Pulmonary artery endothelial cell (primary cell): ENCODE results near the gene TUFT1. TPM values are rescaled to one million over a fixed set of nuclear protein-coding genes. Genes with fewer than 3 reads are reported as not detected.
"Not testable (repeated sequence)": the region's sequence is repeated elsewhere in the genome, so short reads cannot be mapped to it uniquely, and the experiment has no call there.

ENCODE experiments used
- DNase-seq: peaks from one replicate; pipeline ENCODE4 v3.0.0-alpha.2; 2011; ENCODE audit warnings: low read depth, low spot score
- total RNA-seq: library from RNA; depleted of rRNA; stranded (reverse); fragments of >200 nt; gene quantifications from 2 replicates; pipeline ENCODE4 v1.2.3, GENCODE V29; 2014

TUFT1 gene
- total RNA-seq, 1 donor from 2014 or later = 6.1 TPM

GRCh38 chr1:151512326-151512725 lies 27.8 kb upstream of the TUFT1 start:
- no peak for DNase-seq

- DNase-seq = no peak
These were observed 27.1 kb upstream of the TUFT1 start for GRCh38 chr1:151512801-151513625.

- DNase-seq = no peak
These were observed 26.4 kb upstream of the TUFT1 start for GRCh38 chr1:151513626-151514121.

- DNase-seq = no peak
These were observed 25.7 kb upstream of the TUFT1 start for GRCh38 chr1:151514366-151514765.

DNA sequence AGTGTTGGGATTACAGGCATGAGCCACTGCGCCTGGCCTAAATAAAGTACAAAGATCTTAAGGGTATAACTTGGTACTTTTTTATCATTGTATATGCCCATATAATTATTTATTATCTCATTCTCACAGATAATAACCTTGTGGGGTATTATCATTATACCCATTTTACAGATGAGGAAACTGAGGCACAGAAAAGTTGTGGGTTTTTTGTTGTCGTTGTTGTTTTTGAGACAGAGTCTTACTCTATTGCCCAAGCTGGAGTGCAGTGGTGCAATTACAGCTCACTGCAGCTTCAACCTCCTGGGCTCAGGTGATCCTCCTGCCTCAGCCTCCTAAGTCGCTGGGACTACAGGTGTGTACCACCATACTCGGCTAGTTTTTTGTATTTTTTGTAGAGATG lies 24.8 kb upstream of the TUFT1 start:
- no peak for DNase-seq

- DNase-seq = no peak
These were observed 24.0 kb upstream of the TUFT1 start for GRCh38 chr1:151516031-151516511.

GRCh38 chr1:151518431-151518830 lies 21.7 kb upstream of the TUFT1 start:
- DNase-seq = no peak

- no peak for DNase-seq
These were observed 21.2 kb upstream of the TUFT1 start for GRCh38 chr1:151518936-151519335.

- DNase-seq = no peak
These were observed 20.4 kb upstream of the TUFT1 start for GRCh38 chr1:151519667-151520066.

DNA sequence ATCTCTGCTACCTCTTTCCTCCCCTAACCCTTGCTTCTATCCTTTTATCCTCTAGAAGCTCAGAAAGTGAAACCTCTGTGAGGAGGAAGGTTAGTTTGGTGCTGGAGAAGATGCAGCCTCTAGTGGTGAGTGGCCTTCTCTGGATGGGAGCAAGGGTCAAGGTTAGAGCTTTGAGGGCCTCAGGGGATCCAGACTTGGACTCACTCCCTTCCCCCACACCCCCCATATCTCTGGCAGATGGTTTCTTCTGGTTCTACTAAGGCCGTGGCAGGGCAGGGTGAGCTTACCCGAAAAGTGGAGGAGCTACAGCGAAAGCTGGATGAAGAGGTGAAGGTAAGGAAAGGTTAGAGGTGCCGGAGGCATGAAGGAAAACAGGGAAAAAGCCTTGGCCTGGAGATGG lies 19.8 kb upstream of the TUFT1 start:
- no peak for DNase-seq

- not testable (repeated sequence) for DNase-seq
These were observed 17.7 kb upstream of the TUFT1 start for GRCh38 chr1:151522427-151522826.

GRCh38 chr1:151523326-151523725 lies 16.8 kb upstream of the TUFT1 start:
- no peak for DNase-seq

DNA sequence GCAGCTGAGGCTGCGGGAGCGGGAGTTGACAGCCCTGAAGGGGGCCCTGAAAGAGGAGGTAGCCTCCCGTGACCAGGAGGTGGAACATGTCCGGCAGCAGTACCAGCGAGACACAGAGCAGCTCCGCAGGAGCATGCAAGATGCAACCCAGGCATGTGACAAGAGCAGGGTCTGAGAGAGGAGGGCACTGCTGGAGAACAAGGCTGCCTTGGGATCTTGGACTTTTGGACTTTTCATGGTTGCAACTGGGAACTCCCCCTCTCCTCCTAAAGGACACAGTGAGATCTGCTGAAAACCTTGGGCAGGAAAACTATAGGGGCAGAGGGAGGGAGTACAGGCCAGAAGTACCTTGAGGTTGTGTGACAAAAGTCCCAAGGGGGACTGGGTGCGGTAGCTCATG lies 15.4 kb upstream of the TUFT1 start:
- DNase-seq = no peak

DNA sequence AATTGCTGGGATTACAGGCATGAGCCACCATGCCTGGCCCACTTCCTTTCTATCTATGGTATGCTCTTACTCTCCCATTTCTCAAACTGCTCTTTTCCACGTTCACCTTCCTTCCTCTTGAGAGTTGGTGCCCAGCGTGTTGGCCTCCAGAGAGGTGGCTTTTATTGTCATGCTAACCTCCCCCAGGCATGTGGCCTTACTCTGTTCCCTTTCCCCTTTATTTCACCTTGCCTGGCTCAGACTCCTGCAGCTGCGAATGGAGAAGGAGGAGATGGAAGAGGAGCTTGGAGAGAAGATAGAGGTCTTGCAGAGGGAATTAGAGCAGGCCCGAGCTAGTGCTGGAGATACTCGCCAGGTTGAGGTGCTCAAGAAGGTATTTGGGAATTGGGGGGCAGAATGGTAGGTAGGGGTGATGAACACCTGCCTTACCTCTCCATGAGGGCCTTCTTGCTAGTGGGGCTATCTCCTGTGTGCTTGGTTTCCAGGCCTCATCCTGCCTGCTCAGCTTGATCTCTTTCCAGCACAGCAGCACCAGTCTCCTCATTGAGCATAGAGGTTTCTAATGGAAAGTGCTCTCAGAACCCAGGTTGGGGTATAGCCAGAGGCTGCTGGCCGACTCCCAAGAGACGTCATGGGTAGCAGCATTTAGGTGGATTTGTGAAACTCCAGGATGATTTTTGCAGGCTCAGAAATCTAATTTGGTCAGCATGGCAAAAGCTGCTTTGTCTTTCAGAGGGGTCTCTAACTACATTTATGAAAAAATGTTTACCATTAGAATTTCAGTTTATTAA lies 13.2 kb upstream of the TUFT1 start:
- DNase-seq = no peak

DNA sequence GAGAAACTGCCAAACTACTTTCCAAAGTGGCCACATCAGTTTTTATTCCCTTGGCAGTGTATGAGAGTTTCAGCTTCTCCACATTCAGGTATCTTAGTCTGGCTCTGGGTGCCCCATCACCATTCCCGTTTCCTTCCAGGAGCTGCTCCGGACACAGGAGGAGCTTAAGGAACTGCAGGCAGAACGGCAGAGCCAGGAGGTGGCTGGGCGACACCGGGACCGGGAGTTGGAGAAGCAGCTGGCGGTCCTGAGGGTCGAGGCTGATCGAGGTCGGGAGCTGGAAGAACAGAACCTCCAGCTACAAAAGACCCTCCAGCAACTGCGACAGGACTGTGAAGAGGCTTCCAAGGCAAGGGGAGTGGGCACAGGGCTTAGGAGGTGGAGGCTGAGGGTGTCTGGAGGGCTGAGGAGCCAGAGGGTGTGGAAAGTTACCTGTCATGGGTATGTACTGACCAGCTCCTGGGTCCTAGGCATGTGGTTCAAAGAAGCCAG lies 10.9 kb upstream of the TUFT1 start:
- no peak for DNase-seq

DNA sequence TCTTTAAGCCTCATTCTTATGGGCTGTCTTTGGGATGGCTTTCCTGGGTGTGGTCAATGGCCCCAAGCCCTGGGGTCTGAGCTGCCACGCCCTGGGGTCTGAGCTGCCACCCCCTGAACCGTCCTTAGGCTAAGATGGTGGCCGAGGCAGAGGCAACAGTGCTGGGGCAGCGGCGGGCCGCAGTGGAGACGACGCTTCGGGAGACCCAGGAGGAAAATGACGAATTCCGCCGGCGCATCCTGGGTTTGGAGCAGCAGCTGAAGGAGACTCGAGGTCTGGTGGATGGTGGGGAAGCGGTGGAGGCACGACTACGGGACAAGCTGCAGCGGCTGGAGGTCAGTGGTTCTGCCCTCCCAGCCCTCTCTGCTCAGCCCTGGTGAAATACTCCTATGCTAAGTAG lies 10.3 kb upstream of the TUFT1 start:
- DNase-seq = no peak

- no peak for DNase-seq
These were observed 9.6 kb upstream of the TUFT1 start for GRCh38 chr1:151530461-151530860.

DNA sequence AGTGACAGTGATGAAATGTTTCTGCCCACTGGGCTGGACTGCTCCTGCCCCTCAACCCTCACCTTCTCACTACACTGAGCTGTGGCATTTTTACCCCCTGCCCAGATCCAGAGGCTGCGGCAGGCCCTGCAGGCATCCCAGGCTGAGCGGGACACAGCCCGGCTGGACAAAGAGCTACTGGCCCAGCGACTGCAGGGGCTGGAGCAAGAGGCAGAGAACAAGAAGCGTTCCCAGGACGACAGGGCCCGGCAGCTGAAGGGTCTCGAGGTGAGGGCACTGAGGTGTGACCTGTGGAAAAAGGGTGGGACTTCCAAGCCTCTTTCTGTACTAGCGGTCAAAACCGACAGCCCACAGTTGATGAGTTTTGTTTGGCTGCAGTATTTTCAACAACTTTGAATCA lies 6.2 kb upstream of the TUFT1 start:
- DNase-seq = no peak

DNA sequence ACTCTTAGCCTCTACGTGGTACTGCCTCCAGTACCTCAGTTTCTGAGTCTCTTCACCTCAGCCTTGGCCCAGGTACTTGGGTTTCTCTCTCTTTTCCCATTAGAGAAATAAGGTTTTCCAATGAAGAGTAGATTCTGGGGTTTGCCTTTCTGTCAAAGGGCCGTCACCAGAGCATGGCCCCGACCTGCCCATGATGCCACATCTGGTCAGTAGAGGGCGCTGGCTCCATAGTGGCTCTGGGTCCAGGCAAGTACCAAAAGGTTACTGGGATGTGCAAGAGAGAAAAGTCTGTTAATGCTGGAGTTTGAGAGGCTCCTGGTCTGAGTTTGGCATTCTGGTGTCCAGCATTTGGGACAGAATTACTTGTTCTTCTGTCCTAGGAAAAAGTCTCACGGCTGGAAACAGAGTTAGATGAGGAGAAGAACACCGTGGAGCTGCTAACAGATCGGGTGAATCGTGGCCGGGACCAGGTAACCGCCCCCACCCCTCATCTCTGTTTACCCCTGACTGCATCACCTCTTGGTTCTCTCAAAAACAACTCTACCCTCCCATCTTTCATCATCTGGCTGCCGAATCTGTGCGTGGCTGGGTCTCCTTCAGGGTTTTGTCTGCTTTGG lies 5.3 kb upstream of the TUFT1 start:
- no peak for DNase-seq

DNA sequence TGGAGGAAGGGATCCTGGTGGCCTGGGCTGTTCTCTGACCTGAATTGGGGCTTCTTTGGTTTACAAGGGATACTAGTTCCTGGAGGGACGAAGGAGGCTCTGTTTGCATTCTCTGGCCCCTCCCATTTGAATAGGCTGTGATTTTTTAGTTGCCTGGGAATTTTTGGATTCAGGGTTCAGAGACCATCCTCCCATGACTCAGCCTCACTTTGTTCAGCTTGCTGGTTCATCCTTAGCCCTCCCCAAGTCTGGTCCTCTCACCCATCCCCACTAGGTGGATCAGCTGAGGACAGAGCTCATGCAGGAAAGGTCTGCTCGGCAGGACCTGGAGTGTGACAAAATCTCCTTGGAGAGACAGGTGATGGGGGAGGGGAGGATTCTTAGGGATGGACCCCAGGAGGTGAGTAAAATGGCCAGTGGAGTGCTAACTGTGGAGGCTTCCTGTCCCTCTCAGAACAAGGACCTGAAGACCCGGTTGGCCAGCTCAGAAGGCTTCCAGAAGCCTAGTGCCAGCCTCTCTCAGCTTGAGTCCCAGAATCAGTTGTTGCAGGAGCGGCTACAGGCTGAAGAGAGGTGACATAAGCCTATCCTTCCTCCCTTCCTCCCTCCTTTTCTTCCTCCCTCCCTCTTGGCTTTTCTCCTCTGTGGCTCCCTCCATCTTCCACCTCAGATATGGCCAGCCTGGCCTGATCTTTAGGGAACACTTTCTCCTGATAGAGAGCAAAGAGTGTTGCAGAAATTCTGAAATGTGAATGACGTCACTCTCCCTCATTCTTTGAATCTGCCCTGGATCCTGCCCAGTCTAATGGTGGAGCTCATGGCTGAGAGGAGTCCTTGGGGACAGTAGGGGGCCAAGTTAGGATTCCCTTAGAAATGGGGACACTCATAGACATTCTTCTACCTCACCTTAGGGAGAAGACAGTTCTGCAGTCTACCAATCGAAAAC lies 4.5 kb upstream of the TUFT1 start:
- DNase-seq = no peak

DNA sequence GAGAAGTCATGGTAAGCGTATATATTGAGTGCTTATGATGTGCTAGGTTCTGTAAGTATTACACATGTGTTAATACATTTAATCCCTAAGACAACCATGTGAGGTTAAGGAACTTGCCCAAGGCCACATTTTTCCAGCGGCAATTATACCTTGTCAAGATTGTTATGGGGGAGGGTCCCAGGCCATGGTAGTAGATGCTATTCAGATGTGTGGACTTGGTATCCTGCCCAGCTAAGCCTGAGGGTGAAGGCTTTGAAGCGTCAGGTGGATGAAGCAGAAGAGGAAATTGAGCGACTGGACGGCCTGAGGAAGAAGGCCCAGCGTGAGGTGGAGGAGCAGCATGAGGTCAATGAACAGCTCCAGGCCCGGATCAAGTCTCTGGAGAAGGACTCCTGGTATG lies 3.6 kb upstream of the TUFT1 start:
- no peak for DNase-seq
